SKM-1 (cell line): ENCODE results near the gene RAD1.
A peak's percentile ranks its signal among the peaks of the same experiment; 100 is the strongest.
"Not testable (repeated sequence)": the region's sequence is repeated elsewhere in the genome, so short reads cannot be mapped to it uniquely, and the experiment has no call there.

Experiments
- DNase-seq: peaks from one replicate; lab custom pipeline; 2025; ENCODE audit not compliant: unreplicated experiment; lab: John Stamatoyannopoulos, UW

RAD1 gene

GRCh38 chr5:34915139-34915855, at the start of gene RAD1, which contains the start of gene BRIX1:
Gene RAD1, minus strand, starts transcription at chr5:34915504. Its CDS starts 612 bp downstream, at chr5:34914892.
Gene BRIX1, plus strand, starts transcription at chr5:34915711. Its CDS starts 28 bp downstream, at chr5:34915739.
- peak; percentile 97 for DNase-seq

GRCh38 chr5:34959323-34959722, 44.0 kb upstream of the RAD1 start:
- no peak for DNase-seq

GRCh38 chr5:34957857-34958690, 42.8 kb upstream of the RAD1 start:
- DNase-seq: no peak

- no peak for DNase-seq
These were observed 42.0 kb upstream of the RAD1 start for GRCh38 chr5:34957321-34957720.

- no peak for DNase-seq
These were observed 29.2 kb upstream of the RAD1 start for GRCh38 chr5:34944460-34945047.

GRCh38 chr5:34944044-34944443, 28.7 kb upstream of the RAD1 start:
- no peak for DNase-seq

GRCh38 chr5:34941936-34942335, 26.6 kb upstream of the RAD1 start:
- DNase-seq: no peak

- no peak for DNase-seq
These were observed 17.6 kb upstream of the RAD1 start for GRCh38 chr5:34932947-34933346.

GRCh38 chr5:34930870-34931269, 15.6 kb upstream of the RAD1 start:
- no peak for DNase-seq

GRCh38 chr5:34930462-34930844, 15.1 kb upstream of the RAD1 start:
- no peak for DNase-seq

GRCh38 chr5:34929720-34930461, 14.6 kb upstream of the RAD1 start:
- peak; percentile 52 for DNase-seq

- peak; percentile 86 for DNase-seq
These were observed 13.9 kb upstream of the RAD1 start, which contains the start of gene DNAJC21 for GRCh38 chr5:34929134-34929719. Gene DNAJC21, plus strand, starts transcription at chr5:34929559. Its CDS starts 261 bp downstream, at chr5:34929820.

- no peak for DNase-seq
These were observed 13.0 kb upstream of the RAD1 start for GRCh38 chr5:34928267-34928666.

GRCh38 chr5:34927785-34928184, 12.5 kb upstream of the RAD1 start:
- no peak for DNase-seq

GRCh38 chr5:34926318-34926888, 11.1 kb upstream of the RAD1 start:
- DNase-seq: no peak

GRCh38 chr5:34924462-34924765, 9.1 kb upstream of the RAD1 start:
- no peak for DNase-seq

- no peak for DNase-seq
These were observed 8.6 kb upstream of the RAD1 start for GRCh38 chr5:34923694-34924461.

- not testable (repeated sequence) for DNase-seq
These were observed 8.0 kb upstream of the RAD1 start for GRCh38 chr5:34923256-34923655.

- no peak for DNase-seq
These were observed 3.8 kb upstream of the RAD1 start for GRCh38 chr5:34919077-34919476.

GRCh38 chr5:34918025-34918424, 2.7 kb upstream of the RAD1 start:
- DNase-seq: no peak
